SK-N-SH treated with all-trans-retinoic acid at 6 μM for 48 hours (cell line): Measurements from ENCODE around the gene KRTAP9-3.
"Not testable (repeated sequence)": the region's sequence is repeated elsewhere in the genome, so short reads cannot be mapped to it uniquely, and the experiment has no call there.

Experiments used
- ATAC-seq: fragments of 200-7000 bp; cut with Tn5 transposase; 3 replicates; pipeline ENCODE4 v1.9.1; 2020; ENCODE audit warnings: mild to moderate bottlenecking, moderate library complexity
- BACH2 ChIP-seq: fragments of 250-450 bp; sonication (Bioruptor Pico); IDR thresholded peaks from 2 replicates; pipeline ENCODE4 v1.9.0; 2021; ENCODE audit warnings: mild to moderate bottlenecking, borderline replicate concordance
- CREB5 ChIP-seq: fragments of 250-450 bp; sonication (Bioruptor Pico); IDR thresholded peaks from 2 replicates; pipeline ENCODE4 v1.5.1; 2020; ENCODE audit warnings: low read depth, mild to moderate bottlenecking, moderate library complexity
- CSDC2 ChIP-seq: fragments of 250-450 bp; sonication (Bioruptor Pico); IDR thresholded peaks from 2 replicates; pipeline ENCODE4 v1.5.0; 2020; ENCODE audit warnings: mild to moderate bottlenecking, moderate library complexity
- CSRNP3 ChIP-seq: fragments of 250-450 bp; sonication (Bioruptor Pico); IDR thresholded peaks from 2 replicates; pipeline ENCODE4 v1.5.1; 2021; ENCODE audit warnings: mild to moderate bottlenecking, moderate library complexity
- ESRRG ChIP-seq: fragments of 250-450 bp; sonication (Bioruptor Pico); IDR thresholded peaks from 2 replicates; pipeline ENCODE4 v1.6.1; 2021; ENCODE audit warnings: mild to moderate bottlenecking
- GLIS3 ChIP-seq: fragments of 250-450 bp; sonication (Bioruptor Pico); IDR thresholded peaks from 2 replicates; pipeline ENCODE4 v1.5.0; 2020; ENCODE audit warnings: mild to moderate bottlenecking, moderate library complexity
- ISL1 ChIP-seq: fragments of 250-450 bp; sonication (Bioruptor Pico); IDR thresholded peaks from 2 replicates; pipeline ENCODE4 v2.1.2; 2022; ENCODE audit warnings: mild to moderate bottlenecking, moderate library complexity
- OSR1 ChIP-seq: fragments of 250-450 bp; sonication (Bioruptor Pico); IDR thresholded peaks from 2 replicates; pipeline ENCODE4 v1.8.0; 2022; ENCODE audit warnings: moderate library complexity, mild to moderate bottlenecking, inconsistent platforms
- PATZ1 ChIP-seq: fragments of 250-450 bp; sonication (Bioruptor Pico); IDR thresholded peaks from 2 replicates; pipeline ENCODE4 v1.8.0; 2020; ENCODE audit warnings: mild to moderate bottlenecking, moderate library complexity, borderline replicate concordance
- POU6F1 ChIP-seq: fragments of 250-450 bp; sonication (Bioruptor Pico); IDR thresholded peaks from 2 replicates; pipeline ENCODE4 v1.8.0; 2021; ENCODE audit warnings: low read depth, mild to moderate bottlenecking, moderate library complexity, borderline replicate concordance
- PPARA ChIP-seq: fragments of 250-450 bp; sonication (Bioruptor Pico); IDR thresholded peaks from 2 replicates; pipeline ENCODE4 v1.5.0; 2020; ENCODE audit warnings: mild to moderate bottlenecking, borderline replicate concordance
- RARB ChIP-seq: fragments of 250-450 bp; sonication (Bioruptor Pico); IDR thresholded peaks from 2 replicates; pipeline ENCODE4 v1.8.0; 2021; ENCODE audit warnings: mild to moderate bottlenecking, moderate library complexity
- SNAI2 ChIP-seq: fragments of 250-450 bp; sonication (Bioruptor Pico); IDR thresholded peaks from 2 replicates; pipeline ENCODE4 v1.5.0; 2020; ENCODE audit warnings: mild to moderate bottlenecking, moderate library complexity
- TCF4 ChIP-seq: fragments of 250-450 bp; sonication (Bioruptor Pico); IDR thresholded peaks from 2 replicates; pipeline ENCODE4 v1.8.0; 2021; ENCODE audit warnings: mild to moderate bottlenecking, moderate library complexity, borderline replicate concordance
- TOX ChIP-seq: fragments of 250-450 bp; sonication (Bioruptor Pico); IDR thresholded peaks from 2 replicates; pipeline ENCODE4 v1.8.0; 2021; ENCODE audit warnings: mild to moderate bottlenecking, moderate library complexity, borderline replicate concordance
- ZFP3 ChIP-seq: fragments of 250-450 bp; sonication (Bioruptor Pico); IDR thresholded peaks from 2 replicates; pipeline ENCODE4 v1.5.0; 2020; ENCODE audit warnings: mild to moderate bottlenecking, moderate library complexity
- ZFP30 ChIP-seq: fragments of 450-650 bp; formaldehyde crosslinking; IDR thresholded peaks from 2 replicates; pipeline ENCODE4 v1.5.0; 2022; ENCODE audit warnings: mild to moderate bottlenecking, moderate library complexity
- ZNF565 ChIP-seq: fragments of 450-650 bp; formaldehyde crosslinking; conservative IDR thresholded peaks from 2 replicates; pipeline ENCODE4 v1.5.0; 2020; ENCODE audit warnings: low read depth, mild to moderate bottlenecking, moderate library complexity
- ZNF8 ChIP-seq: fragments of 450-650 bp; formaldehyde crosslinking; IDR thresholded peaks from 2 replicates; pipeline ENCODE4 v1.5.0; 2020; ENCODE audit warnings: mild to moderate bottlenecking, moderate library complexity

The KRTAP9-3 gene

GRCh38 chr17:41230094-41230493 lies 2.2 kb upstream of the KRTAP9-3 start:
- no peak for ATAC-seq
- no peak for TF ChIP-seq PATZ1 (CRISPR knock-in tag)
- TF ChIP-seq TOX = no peak
- TF ChIP-seq RARB (CRISPR knock-in tag) = no peak
- TF ChIP-seq ZNF8 (CRISPR knock-in tag) = no peak
- no peak for TF ChIP-seq BACH2 (CRISPR knock-in tag)
- no peak for TF ChIP-seq ZFP3 (CRISPR knock-in tag)
- TF ChIP-seq CREB5 (CRISPR knock-in tag) = no peak
- TF ChIP-seq OSR1 (CRISPR knock-in tag) = no peak
- no peak for TF ChIP-seq POU6F1 (CRISPR knock-in tag)
- TF ChIP-seq ISL1 (CRISPR knock-in tag) = no peak
- no peak for TF ChIP-seq CSDC2 (CRISPR knock-in tag)
- no peak for TF ChIP-seq TCF4 (CRISPR knock-in tag)
- no peak for TF ChIP-seq GLIS3 (CRISPR knock-in tag)

- no peak for ATAC-seq
- TF ChIP-seq BACH2 (CRISPR knock-in tag) (no peak), ZFP30 (no peak), OSR1 (CRISPR knock-in tag) (no peak), CSRNP3 (no peak), POU6F1 (CRISPR knock-in tag) (no peak), CSDC2 (CRISPR knock-in tag) (no peak), PPARA (no peak), PATZ1 (CRISPR knock-in tag) (no peak), TCF4 (CRISPR knock-in tag) (no peak), TOX (no peak), SNAI2 (no peak), ESRRG (no peak), RARB (CRISPR knock-in tag) (no peak), ZNF565 (CRISPR knock-in tag) (no peak)
These were observed 518 bp upstream of the KRTAP9-3 start for GRCh38 chr17:41231731-41232130.

- not testable (repeated sequence) for ATAC-seq
These were observed 4.9 kb downstream of the KRTAP9-3 start for GRCh38 chr17:41237116-41237515.

- not testable (repeated sequence) for ATAC-seq
These were observed 5.7 kb downstream of the KRTAP9-3 start, which contains the start of gene KRTAP9-8 for GRCh38 chr17:41237949-41238437. Gene KRTAP9-8 (plus strand): TSS chr17:41237999. CDS start chr17:41238052, 53 bp downstream.

- not testable (repeated sequence) for ATAC-seq
These were observed 14.9 kb downstream of the KRTAP9-3 start for GRCh38 chr17:41246995-41247787.

- not testable (repeated sequence) for ATAC-seq
These were observed 17.5 kb downstream of the KRTAP9-3 start, which contains the start of gene KRTAP9-4 for GRCh38 chr17:41249637-41250240. Gene KRTAP9-4 (plus strand): TSS chr17:41249687. CDS start chr17:41249721, 34 bp downstream.
